ENCODE measurements around the gene GJC2.
A peak's percentile ranks its signal among the peaks of the same experiment; 100 is the strongest.

Gene GJC2

DNA sequence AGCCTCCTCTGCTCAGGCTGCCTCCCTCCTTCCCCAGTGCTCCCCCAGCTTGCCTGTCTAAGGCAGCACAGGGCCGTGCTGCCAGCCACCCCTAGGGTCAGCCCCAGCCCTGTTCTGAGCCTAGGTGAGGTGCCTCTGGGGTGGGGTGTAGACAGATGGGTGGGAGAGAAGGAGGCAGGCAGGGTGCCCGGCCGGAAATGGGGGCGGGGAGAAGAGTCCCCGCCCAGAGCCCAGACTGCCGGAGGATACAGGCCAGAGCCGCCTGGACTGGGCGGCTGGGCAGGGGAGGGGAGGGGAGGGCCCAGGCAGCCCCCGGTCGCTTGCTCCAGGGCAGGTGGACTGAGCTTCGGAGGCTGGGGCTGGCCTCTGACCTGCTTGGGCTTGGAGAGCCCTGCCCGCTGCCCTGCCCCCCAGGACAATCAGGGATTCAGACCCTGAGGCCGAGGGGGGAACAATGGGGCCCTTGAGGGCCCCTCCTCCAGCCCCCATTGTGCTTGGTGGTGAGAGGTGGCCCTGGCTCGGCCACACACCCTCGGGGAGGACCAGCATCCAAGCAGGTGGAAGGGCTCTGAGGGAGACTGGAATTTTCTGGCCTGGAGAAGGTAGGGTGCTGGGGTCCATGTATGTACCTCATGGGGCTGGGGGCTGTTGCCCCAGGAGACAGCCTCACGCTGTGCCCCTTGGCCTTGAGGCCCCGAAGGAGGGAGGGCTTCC, at the start of gene GJC2:
Gene GJC2, plus strand, starts transcription at position 525 of the 714 bp plus-strand sequence. CDS start 7,829 bp downstream, outside the sequence.
- CTCF ChIA-PET, result interaction anchor here (7.3 kb wide), 1 partner anchor 14 kb away, joined by 53 read pairs; the partner anchor contains the start of gene IBA57
- POLR2A ChIA-PET, result no interaction called here
- DNase-seq (ENCODE audit: low read depth, low spot score), result no peak
- TF ChIP-seq, protein P1, sequence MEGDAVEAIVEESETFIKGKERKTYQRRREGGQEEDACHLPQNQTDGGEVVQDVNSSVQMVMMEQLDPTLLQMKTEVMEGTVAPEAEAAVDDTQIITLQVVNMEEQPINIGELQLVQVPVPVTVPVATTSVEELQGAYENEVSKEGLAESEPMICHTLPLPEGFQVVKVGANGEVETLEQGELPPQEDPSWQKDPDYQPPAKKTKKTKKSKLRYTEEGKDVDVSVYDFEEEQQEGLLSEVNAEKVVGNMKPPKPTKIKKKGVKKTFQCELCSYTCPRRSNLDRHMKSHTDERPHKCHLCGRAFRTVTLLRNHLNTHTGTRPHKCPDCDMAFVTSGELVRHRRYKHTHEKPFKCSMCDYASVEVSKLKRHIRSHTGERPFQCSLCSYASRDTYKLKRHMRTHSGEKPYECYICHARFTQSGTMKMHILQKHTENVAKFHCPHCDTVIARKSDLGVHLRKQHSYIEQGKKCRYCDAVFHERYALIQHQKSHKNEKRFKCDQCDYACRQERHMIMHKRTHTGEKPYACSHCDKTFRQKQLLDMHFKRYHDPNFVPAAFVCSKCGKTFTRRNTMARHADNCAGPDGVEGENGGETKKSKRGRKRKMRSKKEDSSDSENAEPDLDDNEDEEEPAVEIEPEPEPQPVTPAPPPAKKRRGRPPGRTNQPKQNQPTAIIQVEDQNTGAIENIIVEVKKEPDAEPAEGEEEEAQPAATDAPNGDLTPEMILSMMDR (IDR thresholded peaks at IDR 0.05; ENCODE audit: insufficient read depth, low read length, missing control alignments), result no peak
- H3K4me3 ChIP-seq (ENCODE audit: low read depth, low read length), result no peak within 1 kb of the TSS

- no peak for DNase-seq (ENCODE audit: low read depth, low spot score)
- TF ChIP-seq, protein P1 (IDR thresholded peaks at IDR 0.05; ENCODE audit: insufficient read depth, low read length, missing control alignments), result no peak
- POLR2A ChIA-PET, result interaction anchor here (1.1 kb wide), 1 partner anchor 19 kb away, joined by 3 read pairs; no protein-coding TSS in a partner anchor
- peak overlapping the region; percentile 8; the same call in 1 of the 2 replicates for H3K4me3 ChIP-seq (ENCODE audit: low read depth, low read length)
- CTCF ChIA-PET, result interaction anchor here (0.9 to 1.5 kb wide), 4 partner anchors 8 to 339 kb away, joined by 3 to 6 read pairs (median 4); partner anchors contain the start of gene MRPL55
Observed at GRCh38 chr1:228100822-228101613, 48.7 kb upstream of the GJC2 start.

DNA sequence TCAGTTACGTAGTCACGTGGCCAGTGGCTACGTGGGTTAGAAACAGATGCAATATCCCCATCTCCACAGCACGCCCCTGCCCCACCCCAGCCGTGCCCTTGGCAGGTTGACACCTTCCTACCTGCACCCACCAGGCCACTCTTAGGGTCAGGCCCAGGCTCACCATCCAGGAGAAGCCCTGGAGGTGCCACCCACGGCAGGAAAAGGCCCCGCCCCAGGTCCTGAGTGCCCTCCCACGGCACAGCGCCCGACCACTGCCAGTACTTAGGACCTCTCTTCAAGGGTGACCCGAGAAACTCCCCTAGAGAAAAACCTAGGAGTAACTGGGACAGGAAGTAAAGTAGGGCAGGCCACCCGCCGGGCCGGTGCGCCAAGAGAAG, 48.1 kb upstream of the GJC2 start:
- ChIA-PET CTCF (interaction anchor here (0.9 to 1.3 kb wide), 3 partner anchors 10 to 103 kb away, joined by 3 to 6 read pairs (median 4); no protein-coding TSS in a partner anchor), POLR2A (interaction anchor here (1.0 to 1.1 kb wide), 2 partner anchors 14 to 19 kb away, joined by 3 to 4 read pairs; no protein-coding TSS in a partner anchor)
- TF ChIP-seq, protein P1 (IDR thresholded peaks at IDR 0.05; ENCODE audit: insufficient read depth, low read length, missing control alignments), result no peak
- no peak for DNase-seq (ENCODE audit: low read depth, low spot score)
- H3K4me3 ChIP-seq (ENCODE audit: low read depth, low read length), result peak overlapping the region; percentile 93

- POLR2A ChIA-PET, result interaction anchor here (1.0 to 1.1 kb wide), 2 partner anchors 15 to 20 kb away, joined by 3 to 4 read pairs; no protein-coding TSS in a partner anchor
- TF ChIP-seq, protein P1 (IDR thresholded peaks at IDR 0.05; ENCODE audit: insufficient read depth, low read length, missing control alignments), result peak; percentile 27
- CTCF ChIA-PET, result interaction anchor here (0.9 to 1.3 kb wide), 3 partner anchors 10 to 104 kb away, joined by 3 to 6 read pairs (median 4); no protein-coding TSS in a partner anchor
- peak overlapping the region; percentile 93 for H3K4me3 ChIP-seq (ENCODE audit: low read depth, low read length)
- no peak for DNase-seq (ENCODE audit: low read depth, low spot score)
Observed at GRCh38 chr1:228101994-228102790, 47.5 kb upstream of the GJC2 start.

DNA sequence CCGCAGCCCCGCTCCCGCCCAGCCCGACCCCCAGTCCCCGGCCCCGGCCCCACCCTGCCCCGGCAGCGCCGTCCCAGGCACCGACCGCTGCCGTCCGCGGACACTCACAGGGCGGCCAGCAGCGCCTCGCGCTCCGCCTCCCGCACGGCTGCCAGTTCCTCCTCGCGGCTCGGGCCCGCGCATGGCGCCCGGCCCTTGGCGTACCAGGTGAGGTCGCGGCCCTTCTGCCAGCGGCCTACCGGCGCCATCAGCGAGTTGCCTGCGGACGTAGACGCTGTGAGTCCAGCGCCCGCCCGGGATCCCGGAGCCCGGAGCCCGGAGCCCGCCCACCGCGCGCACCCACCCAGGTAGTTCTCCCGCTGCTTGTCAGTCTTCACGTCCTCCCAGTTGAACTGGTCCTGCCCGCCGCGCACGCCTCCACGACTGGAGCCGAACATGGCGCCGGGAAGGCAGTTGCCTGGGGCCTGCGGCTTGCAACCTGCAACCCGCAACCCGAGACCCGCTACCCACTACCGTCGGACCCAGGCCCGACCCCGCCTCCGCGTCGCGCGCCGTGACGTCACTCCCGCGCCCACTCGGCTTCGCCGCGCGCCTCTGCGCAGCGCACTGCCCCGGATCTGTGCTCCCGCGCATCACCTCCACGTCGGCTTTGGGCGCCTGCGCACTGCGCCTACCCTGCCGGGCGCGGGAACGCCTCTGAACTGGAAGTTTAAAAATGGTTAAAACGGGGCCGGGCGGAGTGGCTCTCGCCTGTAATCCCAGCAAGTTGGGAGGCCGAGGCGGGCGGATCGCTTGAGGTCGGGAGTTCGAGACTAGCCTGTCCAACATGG, 46.7 kb upstream of the GJC2 start, which contains the start of gene C1orf35:
Gene C1orf35, minus strand, starts transcription at position 535 of the 830 bp plus-strand sequence. Its CDS starts 98 bp downstream, at position 437.
- POLR2A ChIA-PET, result no interaction called here

More for the DNA sequence above, 46.7 kb upstream of the GJC2 start, which contains the start of gene C1orf35:
- TF ChIP-seq, protein P1 (IDR thresholded peaks at IDR 0.05; ENCODE audit: insufficient read depth, low read length, missing control alignments), result no peak
- peak within 1 kb of the TSS; percentile 93 for H3K4me3 ChIP-seq (ENCODE audit: low read depth, low read length)
- CTCF ChIA-PET, result no interaction called here
- no peak for DNase-seq (ENCODE audit: low read depth, low spot score)
